VCaP (cell line): ENCODE data around the gene TSPAN12.

Experiments used
- H3K27ac ChIP-seq: fragments of 450-650 bp; 2 replicates; pipeline ENCODE4 v1.5.1; 2017
- TF ChIP-seq, protein P1 (sequence below): fragments of 450-650 bp; conservative IDR thresholded peaks from 2 replicates; pipeline ENCODE4 v1.5.1; 2017; ENCODE audit warnings: mild to moderate bottlenecking, moderate library complexity

The TSPAN12 gene

DNA sequence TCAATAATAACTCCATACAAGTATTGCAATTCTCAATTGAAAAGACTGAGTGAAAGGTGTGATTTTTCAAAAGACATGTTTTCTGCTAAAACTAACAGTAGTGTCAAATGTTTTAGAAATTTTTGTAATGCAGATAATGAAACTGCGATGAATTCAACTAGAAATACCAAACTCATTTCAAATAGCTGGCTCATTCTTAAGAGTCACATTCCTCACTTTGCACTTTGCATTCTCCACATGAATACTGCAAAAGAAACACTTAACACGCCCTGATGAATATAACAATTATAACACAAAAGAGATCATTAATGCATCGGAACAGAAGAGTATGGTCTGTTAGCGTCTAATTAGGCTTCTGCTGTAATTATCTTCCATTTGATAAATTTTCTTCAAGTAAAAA lies 15.5 kb upstream of the TSPAN12 start:
- TF ChIP-seq, protein P1, sequence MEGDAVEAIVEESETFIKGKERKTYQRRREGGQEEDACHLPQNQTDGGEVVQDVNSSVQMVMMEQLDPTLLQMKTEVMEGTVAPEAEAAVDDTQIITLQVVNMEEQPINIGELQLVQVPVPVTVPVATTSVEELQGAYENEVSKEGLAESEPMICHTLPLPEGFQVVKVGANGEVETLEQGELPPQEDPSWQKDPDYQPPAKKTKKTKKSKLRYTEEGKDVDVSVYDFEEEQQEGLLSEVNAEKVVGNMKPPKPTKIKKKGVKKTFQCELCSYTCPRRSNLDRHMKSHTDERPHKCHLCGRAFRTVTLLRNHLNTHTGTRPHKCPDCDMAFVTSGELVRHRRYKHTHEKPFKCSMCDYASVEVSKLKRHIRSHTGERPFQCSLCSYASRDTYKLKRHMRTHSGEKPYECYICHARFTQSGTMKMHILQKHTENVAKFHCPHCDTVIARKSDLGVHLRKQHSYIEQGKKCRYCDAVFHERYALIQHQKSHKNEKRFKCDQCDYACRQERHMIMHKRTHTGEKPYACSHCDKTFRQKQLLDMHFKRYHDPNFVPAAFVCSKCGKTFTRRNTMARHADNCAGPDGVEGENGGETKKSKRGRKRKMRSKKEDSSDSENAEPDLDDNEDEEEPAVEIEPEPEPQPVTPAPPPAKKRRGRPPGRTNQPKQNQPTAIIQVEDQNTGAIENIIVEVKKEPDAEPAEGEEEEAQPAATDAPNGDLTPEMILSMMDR, result no peak
- H3K27ac ChIP-seq, result no peak overlapping the region

DNA sequence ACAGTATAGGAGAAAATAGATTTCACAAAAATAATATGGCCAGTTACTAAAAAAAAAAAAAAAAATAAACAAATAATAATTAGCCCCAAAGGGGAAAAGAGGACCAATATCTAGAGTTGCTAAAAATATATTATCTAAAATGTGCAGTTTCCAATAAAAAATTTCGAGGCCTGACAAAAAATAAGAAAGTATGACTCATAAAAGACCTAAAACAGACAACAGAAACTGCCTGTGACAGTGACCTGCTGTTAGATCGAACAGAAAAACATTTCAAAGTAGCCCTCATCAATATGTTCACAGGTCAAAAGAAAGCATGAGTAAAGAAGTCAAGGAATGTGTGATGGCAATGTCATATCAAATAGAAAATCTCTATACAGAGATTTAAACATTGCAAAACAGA lies 11.8 kb upstream of the TSPAN12 start:
- no peak overlapping the region for H3K27ac ChIP-seq
- TF ChIP-seq, protein P1, result no peak

DNA sequence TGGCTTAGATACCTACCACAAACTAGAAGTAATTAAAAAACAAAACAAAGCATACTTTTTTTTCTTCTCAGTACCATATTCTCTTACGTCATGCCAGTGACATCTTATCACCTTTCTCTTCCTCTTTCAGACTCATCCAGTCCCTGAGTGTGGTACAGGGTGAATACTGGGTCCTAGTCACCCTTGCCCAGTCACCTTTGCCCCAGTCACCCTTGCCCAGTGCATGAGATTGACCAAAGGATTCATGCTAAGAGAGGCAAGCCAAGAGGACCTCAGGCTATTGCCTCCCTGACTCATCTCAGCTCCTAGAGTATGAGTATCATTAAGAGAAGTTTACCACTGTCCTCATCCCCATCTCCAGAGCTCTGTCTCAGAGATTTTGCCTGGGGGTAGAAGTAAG lies 10.0 kb upstream of the TSPAN12 start:
- TF ChIP-seq, protein P1, result no peak
- no peak overlapping the region for H3K27ac ChIP-seq

DNA sequence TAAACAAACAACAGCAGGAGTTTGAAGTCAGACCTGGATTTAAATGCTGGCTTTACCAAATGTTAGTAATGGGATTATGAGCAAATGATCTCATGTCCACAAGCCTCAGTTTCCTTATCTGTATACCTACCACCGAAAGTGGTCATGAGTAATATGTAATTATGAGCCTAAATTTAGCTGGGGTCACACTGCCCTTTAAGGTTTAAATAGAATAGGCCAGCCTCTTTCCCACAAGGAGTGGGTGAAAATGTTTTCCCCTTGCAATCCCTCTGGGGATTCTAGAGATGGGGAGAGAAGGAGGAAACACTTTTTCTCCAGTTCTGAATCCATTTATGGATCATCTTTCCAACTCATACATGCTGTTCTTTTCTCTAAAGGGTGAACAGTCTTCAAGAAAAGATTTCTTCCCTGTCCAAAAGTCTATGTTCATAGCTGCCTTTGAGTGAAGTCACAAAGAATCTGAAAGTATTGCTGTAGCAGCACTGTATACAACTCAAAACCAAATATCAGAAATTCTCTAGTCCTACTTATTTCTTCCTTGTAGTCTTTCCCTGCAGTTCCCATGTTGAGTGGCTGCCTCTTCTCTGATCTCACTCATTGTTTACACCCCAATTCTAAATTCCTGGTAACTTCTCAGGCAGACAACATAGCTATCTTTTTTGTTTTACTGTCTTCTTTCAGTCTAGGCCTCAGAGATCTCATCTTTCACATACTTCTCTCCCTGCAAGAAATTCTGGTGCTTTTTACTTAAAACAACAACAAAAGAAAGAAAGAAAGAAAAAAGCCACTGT lies 7.4 kb upstream of the TSPAN12 start:
- H3K27ac ChIP-seq, result no peak overlapping the region
- TF ChIP-seq, protein P1, result no peak

DNA sequence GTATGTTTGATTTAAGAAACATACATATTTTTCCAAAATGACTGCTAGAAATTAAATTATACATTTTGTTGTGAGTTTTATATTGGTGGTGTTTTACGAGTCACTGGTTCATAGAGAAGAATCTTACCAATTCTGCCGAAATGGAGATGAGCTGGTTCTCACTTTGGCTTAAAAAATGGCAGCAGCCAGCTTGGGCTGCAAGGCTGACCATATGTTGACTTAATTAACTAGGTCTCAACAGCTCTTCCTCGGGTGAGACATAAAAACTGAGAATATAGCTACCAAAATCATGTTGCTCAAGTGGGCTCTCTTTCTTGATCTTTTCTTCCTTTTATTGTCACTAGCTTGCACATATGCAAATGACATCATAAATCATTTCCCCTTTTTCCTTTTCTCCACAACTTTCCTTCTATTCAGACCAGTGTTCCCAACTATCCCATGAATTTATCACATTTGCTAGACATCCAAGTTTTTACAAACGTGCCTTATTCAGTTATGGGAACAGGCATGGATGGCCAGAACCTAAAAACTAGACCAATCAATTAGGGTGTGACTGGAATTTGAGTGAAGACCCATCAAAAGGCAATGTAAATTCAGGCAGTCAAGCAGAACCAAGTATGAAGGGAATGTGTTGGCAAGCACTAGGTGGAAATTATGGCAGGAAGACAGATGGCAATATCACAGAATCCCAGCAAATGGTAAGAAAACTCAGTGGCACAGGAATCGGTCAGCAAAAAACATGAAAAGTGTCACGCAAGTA lies 6.4 kb upstream of the TSPAN12 start:
- no peak overlapping the region for H3K27ac ChIP-seq
- TF ChIP-seq, protein P1, result no peak

DNA sequence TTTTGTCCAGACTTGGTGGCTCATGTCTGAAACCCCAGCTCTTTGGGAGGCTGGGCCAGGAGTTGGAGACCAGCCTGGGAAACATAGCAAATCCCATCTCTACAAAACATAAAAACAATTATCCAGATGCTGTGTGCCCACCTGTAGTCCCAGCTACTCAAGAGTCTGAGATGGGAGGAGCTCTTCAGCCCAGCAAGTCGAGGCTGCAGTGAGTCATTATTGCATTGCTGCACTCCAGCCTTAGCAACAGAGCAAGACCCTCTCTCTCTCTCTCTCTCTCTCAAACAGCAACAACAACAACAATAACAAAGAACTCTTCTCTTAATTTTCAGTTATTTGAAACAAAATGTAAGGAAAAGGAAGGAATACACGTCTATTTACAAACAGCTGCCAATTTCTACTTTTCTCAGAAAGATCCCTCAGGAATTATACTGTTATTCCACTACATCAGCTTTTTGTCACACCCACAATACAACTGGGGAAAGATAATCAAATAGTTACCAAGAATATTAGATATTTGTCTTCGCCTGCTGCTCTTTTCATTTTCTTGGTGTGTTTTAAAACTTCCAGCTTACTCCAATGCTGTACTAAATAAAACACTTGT lies 5.1 kb upstream of the TSPAN12 start:
- TF ChIP-seq, protein P1, result no peak
- no peak overlapping the region for H3K27ac ChIP-seq

DNA sequence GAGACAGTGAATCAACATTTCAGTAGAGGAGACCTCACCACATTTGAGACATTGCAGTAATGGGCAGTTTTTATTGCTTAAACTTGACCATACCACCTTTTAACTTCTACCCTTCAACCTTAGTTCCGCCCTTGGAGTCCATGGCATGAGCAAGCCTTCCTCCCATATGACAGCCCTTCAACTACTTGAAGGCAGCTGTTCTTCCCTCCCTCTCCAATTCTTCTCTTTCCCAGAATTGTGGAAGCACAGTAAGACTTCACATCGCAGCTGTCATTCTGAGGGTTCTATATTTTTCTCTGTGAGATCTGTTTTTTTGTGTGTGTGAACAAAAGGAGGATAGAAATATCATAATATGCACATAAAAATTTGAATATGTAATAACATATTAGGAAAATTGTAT lies 2.2 kb upstream of the TSPAN12 start:
- TF ChIP-seq, protein P1, result no peak

More for the DNA sequence above, 2.2 kb upstream of the TSPAN12 start:
- no peak overlapping the region for H3K27ac ChIP-seq
